Kidney tubule cell (primary cell): ENCODE data around the gene HS3ST5.

Experiments used
- DNase-seq: peaks from one replicate; pipeline ENCODE4 v3.0.0-alpha.2; 2018; ENCODE audit warnings: low spot score

The HS3ST5 gene, protein sequence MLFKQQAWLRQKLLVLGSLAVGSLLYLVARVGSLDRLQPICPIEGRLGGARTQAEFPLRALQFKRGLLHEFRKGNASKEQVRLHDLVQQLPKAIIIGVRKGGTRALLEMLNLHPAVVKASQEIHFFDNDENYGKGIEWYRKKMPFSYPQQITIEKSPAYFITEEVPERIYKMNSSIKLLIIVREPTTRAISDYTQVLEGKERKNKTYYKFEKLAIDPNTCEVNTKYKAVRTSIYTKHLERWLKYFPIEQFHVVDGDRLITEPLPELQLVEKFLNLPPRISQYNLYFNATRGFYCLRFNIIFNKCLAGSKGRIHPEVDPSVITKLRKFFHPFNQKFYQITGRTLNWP

DNA sequence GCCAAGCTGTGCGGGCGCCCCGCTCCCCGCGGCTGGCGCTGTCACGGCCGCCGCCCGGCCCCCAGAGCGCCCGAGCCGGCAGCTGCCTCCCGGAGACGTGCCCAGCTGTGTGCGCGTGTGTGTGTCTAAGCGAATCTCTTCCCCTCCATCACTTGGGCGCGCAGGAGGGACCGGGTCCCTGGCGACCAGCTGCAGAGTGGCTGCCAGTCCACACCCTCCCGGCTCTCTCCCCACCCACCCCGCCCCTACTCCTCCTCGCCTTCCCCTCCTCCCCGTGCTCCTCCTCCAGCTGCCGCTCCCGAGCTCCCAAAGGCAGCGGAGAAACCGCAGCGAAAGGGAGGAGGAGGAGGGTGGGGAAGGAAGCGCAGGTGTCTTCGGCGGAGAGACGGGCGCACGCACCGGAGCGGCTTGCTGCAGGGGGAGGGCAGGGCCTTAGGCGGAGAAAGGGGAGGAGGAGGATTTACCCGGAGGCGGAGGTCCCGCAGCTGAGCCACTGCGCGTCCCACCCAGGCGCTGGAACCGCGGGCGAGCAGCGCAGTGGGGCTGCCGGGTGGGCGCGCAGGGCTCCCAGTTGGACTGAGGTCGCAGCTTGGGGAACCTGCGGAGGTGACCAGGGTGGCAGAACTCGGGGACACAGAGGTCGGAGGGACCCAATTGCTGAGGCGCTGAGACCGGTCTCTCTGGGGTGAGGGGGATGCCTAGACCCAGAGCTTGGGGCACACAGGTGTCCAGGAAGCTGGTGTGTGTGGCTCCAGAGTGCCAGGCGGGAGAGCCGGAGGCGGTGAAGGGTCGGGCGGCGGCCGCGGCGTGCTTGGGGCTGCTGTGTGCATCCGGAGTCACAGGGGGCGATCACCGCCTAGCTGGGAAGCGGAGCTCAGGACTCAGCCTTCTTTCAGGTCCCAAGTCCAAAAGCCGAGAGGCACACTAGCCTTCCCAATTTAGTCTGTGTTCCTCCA, at the start of gene HS3ST5:
TSS of gene HS3ST5 (minus strand) at position 198 of the 956 bp plus-strand sequence. CDS start 280,178 bp downstream, outside the sequence.
- DNase-seq: peak; percentile 46

DNA sequence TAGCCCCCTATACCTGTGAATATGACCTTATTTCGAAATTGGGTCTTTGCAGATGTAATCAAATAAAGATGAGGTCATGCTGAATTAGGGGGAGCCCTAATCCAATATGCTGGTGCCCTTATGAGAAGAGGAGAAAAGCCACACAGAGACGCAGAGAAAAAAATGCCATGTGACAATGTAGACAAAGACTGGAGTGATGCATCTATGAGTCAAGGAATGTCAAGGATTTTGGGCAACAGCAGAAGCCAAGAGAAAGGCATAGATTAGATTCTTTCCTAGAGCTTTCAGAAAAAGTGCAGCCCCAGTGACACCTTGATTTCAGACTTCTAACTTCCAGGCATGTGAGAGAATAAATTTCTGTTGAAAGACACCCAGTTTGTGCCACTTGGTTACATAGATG, 47.4 kb upstream of the HS3ST5 start:
- DNase-seq: no peak

DNA sequence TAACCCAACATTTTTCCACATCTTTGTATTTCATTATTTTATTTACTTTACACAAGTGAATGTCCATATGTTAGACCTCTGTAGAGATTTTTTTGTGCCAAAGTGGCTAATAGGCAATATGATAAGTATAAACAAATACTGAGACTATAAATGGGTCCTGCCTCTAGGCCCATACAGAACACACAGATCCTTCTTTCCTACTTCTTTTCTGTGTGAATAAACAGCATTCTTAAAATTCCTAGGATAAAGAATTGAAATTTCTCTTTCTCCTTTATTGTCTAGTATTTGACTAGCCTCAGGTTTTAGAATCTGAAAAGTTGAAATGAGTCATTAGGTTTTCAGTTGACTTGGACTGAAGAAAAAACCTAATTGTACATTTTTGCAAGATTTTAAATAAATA, 46.3 kb upstream of the HS3ST5 start:
- DNase-seq: no peak

- no peak for DNase-seq
Measured at GRCh38 chr6:114382406-114382805, 39.6 kb upstream of the HS3ST5 start.

DNA sequence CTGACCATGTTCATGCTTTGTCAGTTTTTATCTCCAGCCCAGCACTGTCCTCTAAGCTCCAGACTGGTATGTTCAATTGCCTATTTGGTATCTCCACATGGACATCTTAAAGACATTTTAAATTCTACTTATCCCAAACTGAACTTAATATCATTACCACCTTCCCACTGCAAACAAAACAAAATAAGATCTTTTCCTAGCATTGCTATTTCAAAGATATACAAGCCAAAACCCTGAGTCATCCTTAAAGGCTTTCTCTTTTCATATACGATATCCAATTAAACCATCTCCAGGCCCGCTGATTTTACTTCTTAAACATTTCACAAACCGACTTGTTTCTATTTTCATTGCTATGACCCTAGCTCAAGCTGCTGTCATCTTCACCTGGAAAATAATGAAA, 35.1 kb upstream of the HS3ST5 start:
- no peak for DNase-seq

- DNase-seq: peak; percentile 3
Measured at GRCh38 chr6:114376611-114377175, 33.9 kb upstream of the HS3ST5 start.

- DNase-seq: no peak
Measured at GRCh38 chr6:114375541-114376192, 32.8 kb upstream of the HS3ST5 start.

DNA sequence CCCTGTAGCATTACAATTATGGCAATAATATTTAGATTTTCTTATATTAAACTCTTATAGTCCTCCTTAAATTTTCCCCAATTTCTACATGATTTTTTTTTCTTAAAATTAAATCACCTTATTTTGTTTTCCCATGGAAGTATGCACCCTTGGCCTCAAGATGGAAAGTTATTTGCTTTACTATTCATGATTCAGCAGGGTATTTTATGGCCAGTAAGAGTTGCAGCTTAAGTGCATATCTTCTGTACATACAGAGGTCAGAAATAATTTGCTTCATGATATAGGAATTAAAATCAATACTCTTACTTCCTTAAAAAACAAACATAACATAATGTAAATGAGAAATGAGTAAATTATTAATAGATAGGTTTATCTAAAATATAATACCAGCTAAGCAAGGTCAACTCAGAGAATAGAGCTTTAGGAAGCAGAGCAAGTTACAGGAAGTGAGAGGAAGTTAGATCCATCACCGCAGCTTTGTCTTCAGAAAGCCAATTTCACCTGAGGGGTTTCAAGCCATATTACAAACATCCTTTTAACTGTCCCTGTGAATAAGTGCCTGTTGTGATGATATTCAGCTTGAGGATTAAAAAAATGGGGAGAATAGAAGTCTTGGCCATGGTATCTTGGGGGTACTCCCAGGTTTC, 24.6 kb upstream of the HS3ST5 start:
- no peak for DNase-seq

- no peak for DNase-seq
Measured at GRCh38 chr6:114366899-114367298, 24.1 kb upstream of the HS3ST5 start.

DNA sequence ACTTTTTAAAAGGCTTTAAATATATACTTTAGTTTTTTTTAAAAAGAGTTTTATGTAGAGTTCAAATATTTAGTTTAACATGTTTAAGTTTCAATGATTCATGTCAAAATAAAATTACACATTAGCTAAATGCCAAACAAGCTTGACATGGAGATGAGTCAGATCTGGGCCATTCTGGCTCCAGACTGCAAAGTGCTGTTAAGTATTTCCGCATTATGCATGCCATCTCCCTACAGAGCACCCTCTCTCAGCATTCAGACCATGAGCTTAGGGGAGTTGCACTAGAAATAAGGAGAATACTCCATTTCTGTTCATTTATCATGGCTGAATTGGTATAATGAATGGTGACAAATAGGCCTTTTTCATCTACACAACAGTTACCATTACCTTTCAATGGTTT, 21.5 kb upstream of the HS3ST5 start:
- peak; percentile 81 for DNase-seq

DNA sequence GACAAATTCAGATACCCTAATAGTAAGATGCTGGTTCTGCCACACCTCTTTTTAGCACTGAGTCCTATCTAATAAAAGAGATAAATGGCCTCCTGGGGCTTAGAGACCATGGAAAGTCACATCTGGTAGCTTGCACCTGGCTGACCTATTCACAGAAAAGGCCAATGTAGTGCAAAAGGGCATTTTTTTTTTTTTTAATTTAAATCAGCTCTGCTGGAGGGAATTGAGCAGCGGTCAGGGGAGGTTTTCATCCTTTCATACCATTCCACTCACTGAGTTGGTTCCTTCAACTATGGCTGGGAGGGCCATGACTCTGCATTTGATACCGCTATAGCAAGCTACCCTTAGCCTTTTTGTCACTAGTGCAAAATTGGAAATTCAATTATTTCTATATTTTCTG, 20.1 kb upstream of the HS3ST5 start:
- no peak for DNase-seq

DNA sequence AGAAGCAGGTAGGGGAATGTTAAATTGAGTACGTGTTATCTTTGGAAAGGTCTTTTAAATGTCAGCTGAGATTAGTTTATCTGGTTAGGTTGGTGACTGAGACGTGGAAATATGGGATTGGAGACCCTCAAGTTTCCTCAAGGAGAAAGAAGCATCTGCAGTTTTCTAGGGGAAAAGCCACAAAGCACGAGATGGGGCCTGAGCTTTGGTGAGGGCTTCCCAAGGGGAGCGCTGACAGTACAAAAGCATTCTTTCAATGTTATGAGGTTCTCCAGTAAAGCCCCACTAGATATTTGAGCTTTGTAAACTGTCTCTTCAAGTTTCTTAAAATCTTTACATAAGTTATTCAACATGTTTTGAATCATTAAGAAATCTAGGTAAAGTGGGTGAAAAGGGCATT, 19.6 kb upstream of the HS3ST5 start:
- DNase-seq: no peak

- DNase-seq: no peak
Measured at GRCh38 chr6:114361036-114361435, 18.2 kb upstream of the HS3ST5 start.

DNA sequence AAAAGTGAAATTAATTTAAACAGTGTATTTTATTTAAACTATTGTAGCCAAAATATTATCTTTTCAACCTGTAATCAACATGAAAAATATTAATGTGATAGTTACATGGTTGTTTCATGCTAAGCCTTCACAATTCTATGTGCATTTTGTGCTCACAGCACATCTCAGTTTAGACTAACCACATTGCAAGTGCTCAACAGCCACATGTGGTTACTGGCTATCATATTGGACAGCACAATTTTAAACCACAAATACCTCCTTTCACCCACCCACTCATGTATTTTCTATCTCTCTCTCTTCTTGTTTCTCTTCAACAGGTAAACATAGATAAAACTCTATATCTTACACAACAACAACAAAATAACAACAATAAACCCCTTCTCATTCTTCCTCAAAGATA, 12.5 kb upstream of the HS3ST5 start:
- no peak for DNase-seq

GRCh38 chr6:114354482-114354881, 11.7 kb upstream of the HS3ST5 start:
- DNase-seq: no peak

DNA sequence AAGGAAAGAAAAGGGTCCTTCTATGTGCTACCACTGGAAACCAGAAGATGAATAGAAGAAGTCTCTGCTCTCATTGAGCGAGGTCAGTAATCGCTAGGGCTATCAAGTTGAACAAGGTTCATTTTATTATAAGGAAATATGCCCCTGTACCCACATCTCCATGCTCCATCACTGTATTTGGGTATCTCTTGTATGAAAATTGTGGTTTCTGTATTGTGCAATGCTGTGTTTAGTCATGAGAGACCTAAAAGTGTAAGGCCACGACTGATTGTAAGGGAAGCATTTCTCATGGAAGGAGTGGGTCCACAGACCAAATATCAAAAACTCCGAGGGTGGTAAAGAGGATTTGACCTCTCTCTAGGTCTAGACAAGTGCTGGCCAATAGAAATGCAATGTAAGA, 3.6 kb upstream of the HS3ST5 start:
- DNase-seq: no peak

- DNase-seq: no peak
Measured at GRCh38 chr6:114344971-114345275, 2.1 kb upstream of the HS3ST5 start.

DNA sequence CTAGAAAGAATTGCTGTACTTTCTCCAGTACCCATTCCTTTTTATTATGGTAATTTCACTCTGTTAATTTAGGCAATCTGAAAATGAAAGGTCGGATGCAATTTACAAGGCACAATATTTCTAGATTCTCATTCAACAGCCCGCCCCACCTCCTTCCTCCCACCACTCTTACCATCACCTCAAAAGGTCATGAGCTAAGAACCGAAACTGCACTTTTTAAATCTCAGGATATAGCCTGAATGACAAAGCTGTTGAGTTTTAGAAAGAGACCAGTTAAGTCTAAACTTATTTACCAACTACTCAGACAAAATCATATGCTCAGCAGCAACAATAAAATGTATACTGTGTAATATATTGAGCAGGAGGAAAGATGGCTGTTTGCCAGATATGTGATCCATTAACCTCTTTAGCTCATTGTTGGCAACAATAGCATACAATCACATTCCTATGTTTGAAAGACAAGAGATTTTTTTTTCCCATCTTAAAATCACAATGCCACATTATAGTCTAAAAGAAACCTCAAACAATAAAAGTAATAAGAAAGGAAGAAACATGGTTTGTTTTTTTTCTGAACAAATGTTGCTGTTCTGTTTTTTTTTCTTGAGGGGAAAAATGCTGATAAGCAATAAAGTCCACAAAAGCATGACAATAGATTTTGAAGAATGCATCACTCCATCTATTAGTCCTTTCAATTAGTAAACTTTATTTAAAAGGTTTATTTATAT, 1.6 kb upstream of the HS3ST5 start:
- DNase-seq: no peak

- DNase-seq: no peak
Measured at GRCh38 chr6:114343782-114344144, 940 bp upstream of the HS3ST5 start.

GRCh38 chr6:114342086-114342825, 567 bp downstream of the HS3ST5 start:
- DNase-seq: no peak

DNA sequence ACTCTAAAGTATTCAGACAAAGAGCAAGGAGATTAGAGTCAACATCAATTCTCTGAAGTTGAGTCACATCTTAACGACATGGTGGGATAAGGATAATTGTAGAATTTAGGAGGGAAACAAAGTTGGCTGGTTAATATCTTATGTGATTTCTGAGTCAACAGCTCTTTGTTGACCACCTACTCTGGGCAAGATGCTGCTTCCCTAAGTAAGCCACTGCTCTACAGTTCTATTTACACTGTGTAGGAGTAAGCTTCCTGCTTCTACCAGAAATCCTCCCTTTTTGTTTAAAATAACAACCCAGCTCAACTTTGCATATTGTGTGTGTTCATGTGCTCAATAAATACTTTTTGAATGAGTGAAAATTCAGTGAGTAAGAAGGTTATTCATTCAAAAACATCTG, 3.1 kb downstream of the HS3ST5 start:
- DNase-seq: peak; percentile 13
